Measurements from ENCODE around the gene STEEP1. TPM values are rescaled to one million over a fixed set of nuclear protein-coding genes. Genes with fewer than 3 reads are reported as not detected.
A peak's percentile ranks its signal among the peaks of the same experiment; 100 is the strongest.

The STEEP1 gene
- total RNA-seq (10 to 100 TPM; 19.7 to 25.0 (median 21.9) TPM), polyA plus RNA-seq (10 to 100 TPM; 16.8 to 30.3 (median 20.3) TPM)

DNA sequence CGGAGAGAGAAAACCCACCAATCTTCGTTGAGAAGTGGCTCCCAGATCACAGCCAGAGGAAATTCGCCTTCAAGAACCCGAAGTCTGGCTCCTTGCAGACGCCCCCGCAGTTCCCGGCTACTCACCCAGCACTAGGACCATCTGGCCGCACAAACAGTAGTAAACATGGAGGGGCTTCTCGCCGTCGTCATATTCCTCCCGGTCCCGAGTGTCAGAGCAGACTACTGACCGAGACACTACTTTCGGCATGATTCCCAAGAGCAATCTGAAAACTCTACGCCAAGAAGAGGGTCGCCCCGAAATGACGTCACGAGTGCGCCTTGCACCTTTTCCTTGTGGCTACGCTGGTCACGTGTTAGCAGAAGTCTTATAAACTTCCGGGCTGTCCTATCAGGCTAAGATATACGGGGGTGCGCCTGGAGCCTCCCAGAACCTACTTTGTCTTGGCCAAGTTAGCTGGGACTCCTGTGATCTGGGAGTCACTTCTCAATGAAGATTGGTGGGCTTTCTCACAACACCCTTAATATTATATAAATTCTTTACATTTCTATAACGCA is at the start of gene STEEP1:
TSS of gene STEEP1 (minus strand) at position 303 of the 557 bp plus-strand sequence. CDS start at position 249, 54 bp downstream.
- WGBS, 2 donors = 0 to 1% methylated on average over 27 of the region's 27 CpGs
- DNase-seq = peak; percentile 95
- Histone ChIP-seq H3K4me1 (peaks cover 0 to 11% (median 4%) of the 10 kb centered on the region in 4 donors), H3K36me3 (no peaks in the 10 kb centered on the region), H3K4me3 (peak within 1 kb of the TSS; percentile 36 to 55 (median 54)), H3K27me3 (no peaks in the 10 kb centered on the region), H3K9me3 (no peaks in the 10 kb centered on the region), H3K27ac (peak within 1 kb of the TSS; percentile 72 to 83 (median 75))
- intact Hi-C loops (cut with DNase I) = no loop called here
- TF ChIP-seq POLR2AphosphoS5 (IDR thresholded peaks at IDR 0.05) (peak; percentile 58 to 80 (median 70)), EP300 (IDR thresholded peaks at IDR 0.05) (no peak), POLR2A (IDR thresholded peaks at IDR 0.05) (peak in 1 of 2 donors; percentile 10)
- TF ChIP-seq, protein P1, sequence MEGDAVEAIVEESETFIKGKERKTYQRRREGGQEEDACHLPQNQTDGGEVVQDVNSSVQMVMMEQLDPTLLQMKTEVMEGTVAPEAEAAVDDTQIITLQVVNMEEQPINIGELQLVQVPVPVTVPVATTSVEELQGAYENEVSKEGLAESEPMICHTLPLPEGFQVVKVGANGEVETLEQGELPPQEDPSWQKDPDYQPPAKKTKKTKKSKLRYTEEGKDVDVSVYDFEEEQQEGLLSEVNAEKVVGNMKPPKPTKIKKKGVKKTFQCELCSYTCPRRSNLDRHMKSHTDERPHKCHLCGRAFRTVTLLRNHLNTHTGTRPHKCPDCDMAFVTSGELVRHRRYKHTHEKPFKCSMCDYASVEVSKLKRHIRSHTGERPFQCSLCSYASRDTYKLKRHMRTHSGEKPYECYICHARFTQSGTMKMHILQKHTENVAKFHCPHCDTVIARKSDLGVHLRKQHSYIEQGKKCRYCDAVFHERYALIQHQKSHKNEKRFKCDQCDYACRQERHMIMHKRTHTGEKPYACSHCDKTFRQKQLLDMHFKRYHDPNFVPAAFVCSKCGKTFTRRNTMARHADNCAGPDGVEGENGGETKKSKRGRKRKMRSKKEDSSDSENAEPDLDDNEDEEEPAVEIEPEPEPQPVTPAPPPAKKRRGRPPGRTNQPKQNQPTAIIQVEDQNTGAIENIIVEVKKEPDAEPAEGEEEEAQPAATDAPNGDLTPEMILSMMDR (IDR thresholded peaks at IDR 0.05) = no peak

DNA sequence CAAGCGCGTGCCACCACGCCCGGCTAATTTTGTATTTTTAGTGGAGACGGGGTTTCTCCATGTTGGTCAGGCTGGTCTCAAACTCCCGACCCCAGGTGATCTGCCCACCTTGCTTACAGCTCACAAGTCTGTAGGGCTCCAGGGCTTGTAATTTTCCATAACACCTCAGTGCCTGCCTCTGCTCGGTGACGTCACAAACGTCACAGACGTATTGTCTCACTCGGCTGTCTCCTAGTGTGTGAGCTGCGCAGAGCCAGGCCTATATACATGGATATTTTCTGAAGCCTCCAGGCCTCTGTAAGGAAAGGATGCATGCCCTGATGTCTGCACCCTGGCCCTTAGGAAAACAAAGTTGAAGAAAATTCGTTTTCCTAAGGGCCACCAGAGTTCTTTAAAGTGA is 49.6 kb upstream of the STEEP1 start:
- TF ChIP-seq, protein P1 (IDR thresholded peaks at IDR 0.05) = no peak
- TF ChIP-seq POLR2AphosphoS5 (IDR thresholded peaks at IDR 0.05) = no peak
- no peak for TF ChIP-seq POLR2A (IDR thresholded peaks at IDR 0.05)
- no peak for TF ChIP-seq EP300 (IDR thresholded peaks at IDR 0.05)
- Histone ChIP-seq H3K4me1 (no peaks in the 10 kb centered on the region), H3K27ac (no peak overlapping the region), H3K36me3 (no peaks in the 10 kb centered on the region), H3K4me3 (no peak overlapping the region), H3K27me3 (no peaks in the 10 kb centered on the region), H3K9me3 (no peaks in the 10 kb centered on the region)
- DNase-seq = no peak
- intact Hi-C loops (cut with DNase I) = no loop called here
- WGBS, 2 donors = 84 to 89% methylated on average over 13 of the region's 13 CpGs

DNA sequence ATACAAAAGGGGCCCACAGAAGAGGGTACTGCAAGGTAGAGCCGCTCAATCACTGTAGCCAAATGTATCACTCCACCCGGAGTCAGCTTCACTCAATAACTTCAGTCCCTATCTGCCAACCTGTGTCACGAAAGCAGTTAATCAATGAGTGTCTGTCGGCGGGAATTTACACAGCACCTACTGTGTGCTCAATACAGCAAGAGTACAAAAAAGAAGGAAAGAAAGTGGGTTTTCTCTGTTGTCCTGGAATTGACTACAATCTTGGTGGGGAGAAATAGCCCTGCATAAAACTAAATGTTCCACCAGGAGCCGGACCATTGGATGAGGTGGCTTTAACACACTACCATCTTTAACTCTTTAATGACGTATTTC is 41.8 kb upstream of the STEEP1 start:
- Histone ChIP-seq H3K4me1 (peaks cover 0 to 5% (median 0%) of the 10 kb centered on the region in 4 donors), H3K36me3 (no peaks in the 10 kb centered on the region), H3K27me3 (no peaks in the 10 kb centered on the region), H3K4me3 (peak overlapping the region; percentile 71 to 75 (median 74)), H3K9me3 (no peaks in the 10 kb centered on the region), H3K27ac (peak overlapping the region; percentile 82 to 94 (median 87))
- no peak for DNase-seq
- 13 to 48% methylated on average over 7 of the region's 7 CpGs for WGBS, 2 donors
- intact Hi-C loops (cut with DNase I) = loop anchor here (5.0 to 10.0 kb wide), 3 partner anchors 45 to 248 kb away; partner anchors contain the start of gene UPF3B
- TF ChIP-seq EP300 (IDR thresholded peaks at IDR 0.05) = no peak
- TF ChIP-seq, protein P1 (IDR thresholded peaks at IDR 0.05) = no peak
- no peak for TF ChIP-seq POLR2A (IDR thresholded peaks at IDR 0.05)
- no peak for TF ChIP-seq POLR2AphosphoS5 (IDR thresholded peaks at IDR 0.05)

GRCh38 chrX:119606280-119607017 is 41.2 kb upstream of the STEEP1 start, which contains the start of gene NKRF:
Gene NKRF (minus strand): TSS chrX:119606424.
- DNase-seq = peak; percentile 97
- 1 to 4% methylated on average over 46 of the region's 46 CpGs for WGBS, 2 donors
- no peaks in the 10 kb centered on the region for H3K36me3 ChIP-seq
- H3K27ac ChIP-seq = peak within 1 kb of the TSS; percentile 82 to 94 (median 87)
- peak within 1 kb of the TSS; percentile 71 to 75 (median 74) for H3K4me3 ChIP-seq
- TF ChIP-seq EP300 (IDR thresholded peaks at IDR 0.05) (no peak), POLR2AphosphoS5 (IDR thresholded peaks at IDR 0.05) (peak; percentile 95 to 98 (median 98)), POLR2A (IDR thresholded peaks at IDR 0.05) (peak; percentile 83)
- TF ChIP-seq, protein P1 (IDR thresholded peaks at IDR 0.05) = no peak
- no peaks in the 10 kb centered on the region for H3K27me3 ChIP-seq
- peaks cover 0 to 5% (median 0%) of the 10 kb centered on the region in 4 donors for H3K4me1 ChIP-seq
- intact Hi-C loops (cut with DNase I) = loop anchor here (5.0 to 10.0 kb wide), 3 partner anchors 46 to 248 kb away; partner anchors contain the start of gene UPF3B
- H3K9me3 ChIP-seq = no peaks in the 10 kb centered on the region
